GOT3 (cell line): ENCODE results near the gene HNRNPAB.
"Not testable (repeated sequence)": the region's sequence is repeated elsewhere in the genome, so short reads cannot be mapped to it uniquely, and the experiment has no call there.

Source experiments
- DNase-seq: peaks from one replicate; lab custom pipeline; 2025; ENCODE audit warnings: mixed read lengths; lab: John Stamatoyannopoulos, UW

Gene HNRNPAB

DNA sequence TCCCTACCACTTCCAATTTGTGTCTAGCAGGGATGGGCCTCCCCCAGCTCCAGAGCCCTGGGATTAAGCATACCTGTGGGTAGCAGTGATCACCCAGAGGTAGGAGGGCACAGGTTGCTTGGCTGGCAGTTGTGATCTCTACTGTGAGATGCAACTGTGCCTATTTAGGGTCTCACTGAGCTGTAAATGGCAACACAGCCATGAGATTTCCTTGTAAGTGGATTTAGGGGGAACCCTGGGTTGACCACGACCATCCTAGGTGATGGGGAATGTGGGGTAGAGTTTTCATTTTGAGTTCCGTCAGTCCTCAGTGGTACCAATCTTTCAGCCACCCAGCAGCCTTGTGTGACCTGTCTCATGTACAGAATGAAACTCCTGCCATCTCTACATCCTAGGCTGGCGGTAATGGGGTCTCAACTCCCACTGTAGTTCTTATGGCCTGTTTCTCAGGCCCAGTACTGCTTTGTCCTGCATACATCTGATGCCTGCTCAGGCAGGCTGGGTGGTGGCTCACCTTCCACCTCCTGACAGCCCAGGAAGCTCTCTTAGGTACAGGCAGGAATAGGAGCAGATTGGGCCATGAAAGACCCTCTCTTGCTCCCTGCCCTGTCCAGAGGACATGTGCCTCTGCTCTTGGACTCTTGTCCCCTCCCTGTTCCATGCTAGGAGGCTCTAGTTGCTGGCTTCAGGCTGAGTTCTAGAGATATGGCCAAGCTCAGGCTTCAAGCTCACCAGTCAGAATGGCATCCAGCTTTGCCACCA lies 8.1 kb downstream of the HNRNPAB start:
- DNase-seq, result no peak

GRCh38 chr5:178213003-178213461 lies 8.7 kb downstream of the HNRNPAB start:
- no peak for DNase-seq

DNA sequence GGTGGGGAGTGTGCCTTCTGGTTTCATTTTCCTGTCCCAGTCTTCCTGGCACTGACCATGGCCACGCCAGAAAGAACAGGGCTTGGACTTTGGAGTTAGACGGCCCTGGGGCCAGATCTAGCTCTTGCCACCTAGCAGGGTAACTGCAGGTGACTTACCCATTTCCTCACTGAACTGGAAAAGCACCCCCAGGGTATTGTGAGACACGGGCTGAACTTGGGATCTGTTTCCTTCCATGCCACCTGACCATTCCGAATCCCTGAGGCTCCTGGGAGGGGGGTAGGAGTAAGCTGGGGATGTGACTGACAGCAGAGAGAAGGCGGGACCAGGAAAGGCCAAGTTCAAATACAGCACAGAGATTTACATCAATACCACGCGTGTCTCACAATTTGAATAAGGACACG lies 9.4 kb downstream of the HNRNPAB start:
- DNase-seq, result no peak

DNA sequence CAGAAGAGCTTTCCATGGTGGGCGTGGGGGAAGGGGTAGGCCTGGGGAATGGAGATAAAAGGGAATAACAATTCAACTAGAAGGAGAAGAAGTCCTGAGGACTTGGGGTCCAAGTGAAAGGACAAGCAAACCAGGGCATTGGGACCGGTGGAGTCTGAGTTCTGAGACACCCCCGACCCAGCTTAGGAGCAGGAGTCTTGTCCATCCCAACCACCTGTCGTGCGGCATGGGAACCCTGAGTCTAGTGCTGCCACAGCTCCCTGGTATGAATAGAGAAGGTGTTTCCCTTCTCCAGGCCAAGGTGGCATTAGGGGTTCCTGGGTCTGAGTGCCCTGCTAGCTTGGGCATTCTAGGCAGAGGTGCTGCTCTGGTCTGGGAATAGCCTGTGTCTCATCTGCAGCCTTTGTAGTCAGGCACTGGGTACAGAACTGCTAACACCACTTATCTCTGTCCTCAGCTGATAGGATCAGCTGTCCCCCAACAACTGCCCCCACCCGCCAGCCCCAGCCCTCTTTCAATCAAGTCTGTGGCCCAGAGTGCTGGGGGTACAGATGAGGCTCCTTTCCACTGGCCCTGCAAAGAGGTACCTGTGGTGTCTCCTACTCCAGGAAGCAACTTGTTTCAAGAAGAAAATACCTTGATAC lies 9.9 kb downstream of the HNRNPAB start:
- no peak for DNase-seq

- no peak for DNase-seq
Measured at GRCh38 chr5:178215280-178216002, 11.1 kb downstream of the HNRNPAB start.

GRCh38 chr5:178216088-178216534 lies 11.8 kb downstream of the HNRNPAB start:
- no peak for DNase-seq

- DNase-seq, result no peak
Measured at GRCh38 chr5:178216779-178217178, 12.4 kb downstream of the HNRNPAB start.

- DNase-seq, result no peak
Measured at GRCh38 chr5:178218237-178218776, 14.0 kb downstream of the HNRNPAB start.

GRCh38 chr5:178218827-178219226 lies 14.5 kb downstream of the HNRNPAB start:
- no peak for DNase-seq

DNA sequence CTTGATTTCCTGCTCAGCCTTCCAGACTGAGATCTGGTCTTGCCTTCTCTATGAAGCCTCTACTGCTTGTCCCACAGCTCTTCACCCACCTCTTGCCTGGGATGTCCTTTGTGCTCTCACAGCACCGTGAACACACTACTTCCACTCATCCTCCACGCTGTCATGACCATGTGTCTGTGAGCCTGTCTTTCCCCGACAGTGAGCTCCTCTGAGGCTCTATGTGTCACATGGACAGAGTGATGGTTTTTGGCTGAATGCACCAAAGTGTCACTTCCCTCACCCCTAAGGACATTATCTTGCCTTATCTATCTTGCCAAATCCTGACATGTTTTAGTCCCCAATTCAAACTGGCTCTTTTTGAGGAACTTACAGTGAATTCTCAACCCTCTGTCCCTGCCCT lies 16.9 kb downstream of the HNRNPAB start:
- DNase-seq, result no peak

DNA sequence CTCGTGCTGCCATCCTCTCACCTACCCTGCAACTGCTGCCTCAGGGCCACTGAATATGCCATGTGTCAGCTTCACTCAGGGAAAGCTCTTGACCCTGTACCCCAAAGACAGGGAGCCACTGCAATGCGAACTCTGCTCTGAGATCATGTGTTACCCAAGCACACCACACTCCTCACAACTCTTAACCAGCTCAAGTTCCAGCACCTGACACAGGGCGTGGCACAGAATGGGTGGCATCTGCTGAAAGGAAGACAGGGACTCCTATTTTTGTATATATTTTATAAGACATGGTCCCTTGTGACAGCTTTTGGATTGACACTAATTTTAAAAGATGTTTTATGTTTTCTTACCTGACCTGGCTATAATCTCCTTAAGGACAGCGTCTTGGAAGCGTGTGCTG lies 17.5 kb downstream of the HNRNPAB start:
- DNase-seq, result no peak

- DNase-seq, result no peak
Measured at GRCh38 chr5:178222292-178222691, 18.0 kb downstream of the HNRNPAB start.

- DNase-seq, result no peak
Measured at GRCh38 chr5:178223196-178223773, 19.0 kb downstream of the HNRNPAB start.

- DNase-seq, result no peak
Measured at GRCh38 chr5:178223828-178224335, 19.5 kb downstream of the HNRNPAB start.

DNA sequence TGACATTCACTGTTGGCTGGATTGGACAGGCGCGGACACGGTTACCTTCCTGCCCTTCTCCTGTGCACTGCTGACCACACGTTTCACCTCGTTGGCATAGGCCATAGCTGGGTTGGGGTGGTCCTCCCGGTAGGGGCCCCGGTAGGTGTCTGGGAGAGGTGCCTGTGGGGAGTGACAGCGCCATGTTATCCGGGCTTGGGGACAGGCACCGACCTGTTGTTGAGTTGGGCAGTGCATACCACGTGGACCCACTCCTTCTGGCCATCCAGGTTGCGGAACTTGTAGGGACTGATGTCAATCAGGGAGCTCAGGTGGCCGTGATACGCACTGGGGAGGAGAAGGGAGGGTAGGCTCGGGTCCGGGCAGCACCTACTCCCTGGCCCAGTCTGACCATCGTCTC lies 20.1 kb downstream of the HNRNPAB start:
- no peak for DNase-seq

DNA sequence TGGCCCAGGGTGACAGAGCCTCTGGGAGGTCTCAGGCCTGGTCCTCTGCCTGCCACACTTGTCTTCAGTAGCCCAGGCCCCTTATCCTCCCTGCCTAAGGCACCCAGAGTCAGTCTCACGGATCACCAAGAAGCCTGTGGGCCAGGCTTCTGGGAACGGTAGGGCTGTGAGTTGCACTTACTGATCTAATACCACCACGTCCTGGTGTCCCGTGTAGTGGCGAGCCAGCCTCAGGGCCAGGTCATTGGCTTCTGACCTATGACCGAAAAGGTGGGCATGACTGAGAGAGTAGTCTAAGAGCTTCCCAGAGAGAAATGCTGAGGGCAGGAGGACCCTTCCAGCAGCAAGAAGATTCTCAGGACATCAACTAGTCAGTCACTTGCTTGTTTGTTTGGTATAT lies 20.8 kb downstream of the HNRNPAB start:
- no peak for DNase-seq

- DNase-seq, result no peak
Measured at GRCh38 chr5:178227138-178227659, 22.9 kb downstream of the HNRNPAB start.

DNA sequence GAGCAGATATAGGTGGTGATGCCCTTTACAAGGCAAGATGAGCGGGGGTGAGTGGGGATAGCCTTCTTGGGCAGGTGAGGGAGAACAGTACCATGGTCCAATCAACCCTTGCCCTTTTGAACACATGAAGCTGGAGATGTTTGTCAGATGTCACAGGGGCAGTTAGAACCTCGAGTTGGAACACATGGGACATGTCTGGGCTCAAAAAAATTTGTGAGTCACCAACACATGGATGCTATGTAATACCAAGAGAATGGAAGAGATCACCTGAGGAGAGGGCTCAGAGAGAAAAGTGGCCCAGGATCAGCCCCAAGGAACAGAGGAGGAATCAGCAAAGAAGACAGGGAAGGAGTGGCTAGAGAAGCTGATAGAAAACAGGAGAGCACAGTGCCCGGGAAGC lies 23.6 kb downstream of the HNRNPAB start:
- DNase-seq, result no peak

- DNase-seq, result no peak
Measured at GRCh38 chr5:178228609-178229008, 24.3 kb downstream of the HNRNPAB start.

DNA sequence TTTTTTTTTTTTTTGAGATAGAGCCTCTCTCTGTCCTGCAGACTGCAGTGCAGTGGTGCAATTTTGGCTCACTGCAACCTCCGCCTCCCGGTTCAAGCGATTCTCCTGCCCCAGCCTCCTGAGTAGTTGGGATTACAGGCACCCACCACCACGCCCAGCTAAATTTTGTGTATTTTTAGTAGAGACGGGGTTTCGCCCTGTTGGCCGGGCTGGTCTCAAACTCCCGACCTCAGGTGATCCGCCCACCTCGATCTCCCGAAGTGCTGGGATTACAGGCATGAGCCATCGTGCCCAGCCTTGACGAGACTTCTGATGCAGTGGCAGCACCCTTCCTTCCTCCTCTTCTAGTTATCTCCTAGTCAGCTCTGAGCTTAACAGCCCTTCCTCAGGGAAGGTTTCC lies 24.8 kb downstream of the HNRNPAB start:
- not testable (repeated sequence) for DNase-seq

GRCh38 chr5:178229861-178230260 lies 25.5 kb downstream of the HNRNPAB start:
- no peak for DNase-seq
